Measurements from ENCODE around the gene ASB18.

ASB18 gene

GRCh38 chr2:236305964-236306605 is 41.9 kb upstream of the ASB18 start:
- no peak overlapping the region for H3K4me3 ChIP-seq (ENCODE audit: low read depth, low read length)
- DNase-seq (ENCODE audit: low read depth): no peak
- TF ChIP-seq, protein P1, sequence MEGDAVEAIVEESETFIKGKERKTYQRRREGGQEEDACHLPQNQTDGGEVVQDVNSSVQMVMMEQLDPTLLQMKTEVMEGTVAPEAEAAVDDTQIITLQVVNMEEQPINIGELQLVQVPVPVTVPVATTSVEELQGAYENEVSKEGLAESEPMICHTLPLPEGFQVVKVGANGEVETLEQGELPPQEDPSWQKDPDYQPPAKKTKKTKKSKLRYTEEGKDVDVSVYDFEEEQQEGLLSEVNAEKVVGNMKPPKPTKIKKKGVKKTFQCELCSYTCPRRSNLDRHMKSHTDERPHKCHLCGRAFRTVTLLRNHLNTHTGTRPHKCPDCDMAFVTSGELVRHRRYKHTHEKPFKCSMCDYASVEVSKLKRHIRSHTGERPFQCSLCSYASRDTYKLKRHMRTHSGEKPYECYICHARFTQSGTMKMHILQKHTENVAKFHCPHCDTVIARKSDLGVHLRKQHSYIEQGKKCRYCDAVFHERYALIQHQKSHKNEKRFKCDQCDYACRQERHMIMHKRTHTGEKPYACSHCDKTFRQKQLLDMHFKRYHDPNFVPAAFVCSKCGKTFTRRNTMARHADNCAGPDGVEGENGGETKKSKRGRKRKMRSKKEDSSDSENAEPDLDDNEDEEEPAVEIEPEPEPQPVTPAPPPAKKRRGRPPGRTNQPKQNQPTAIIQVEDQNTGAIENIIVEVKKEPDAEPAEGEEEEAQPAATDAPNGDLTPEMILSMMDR (IDR thresholded peaks at IDR 0.05; ENCODE audit: control insufficient read depth, extremely low read depth, insufficient read depth): no peak

- DNase-seq (ENCODE audit: low read depth): no peak
- H3K4me3 ChIP-seq (ENCODE audit: low read depth, low read length): no peak overlapping the region
- TF ChIP-seq, protein P1 (IDR thresholded peaks at IDR 0.05; ENCODE audit: control insufficient read depth, extremely low read depth, insufficient read depth): no peak
Measured at GRCh38 chr2:236305531-236305930, 41.3 kb upstream of the ASB18 start.

DNA sequence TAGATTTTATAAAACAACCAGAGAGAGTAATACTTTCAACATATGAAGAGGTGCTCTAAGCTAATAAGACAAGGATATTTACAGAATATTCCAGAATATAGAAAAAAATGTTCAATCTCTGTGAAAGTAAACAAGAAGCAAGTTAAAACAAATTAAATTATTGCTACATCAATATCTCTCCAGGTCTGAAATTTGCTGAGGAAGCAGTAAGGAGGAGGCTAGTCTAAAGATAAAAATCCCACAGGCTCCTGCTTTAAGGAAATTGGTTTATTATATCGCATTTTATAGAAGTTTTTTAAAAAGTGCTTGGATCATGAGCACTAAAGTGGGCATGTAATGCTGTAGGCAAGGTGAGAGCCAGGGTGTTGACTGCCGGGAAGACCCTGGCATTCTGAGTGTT is 39.7 kb upstream of the ASB18 start:
- H3K4me3 ChIP-seq (ENCODE audit: low read depth, low read length): no peak overlapping the region
- TF ChIP-seq, protein P1 (IDR thresholded peaks at IDR 0.05; ENCODE audit: control insufficient read depth, extremely low read depth, insufficient read depth): no peak
- DNase-seq (ENCODE audit: low read depth): no peak

DNA sequence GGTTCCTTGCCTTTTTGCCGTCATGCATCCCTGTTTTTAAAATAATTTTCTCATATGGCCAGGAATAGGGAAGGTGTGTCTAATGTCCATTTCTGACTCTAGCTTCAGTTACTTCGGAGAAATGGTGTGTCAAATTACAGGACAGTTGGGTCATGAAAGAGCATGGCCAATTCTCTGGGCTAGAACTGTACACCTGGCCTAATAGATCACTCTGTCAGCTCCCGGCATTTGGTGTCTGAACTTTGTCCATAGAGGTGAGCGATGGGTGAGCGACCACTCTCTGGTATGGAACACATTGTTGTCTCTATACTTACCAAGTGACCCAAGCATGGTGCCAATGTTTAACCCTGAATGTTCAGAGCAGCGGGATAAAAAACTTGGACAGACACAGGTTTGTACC is 38.3 kb upstream of the ASB18 start:
- H3K4me3 ChIP-seq (ENCODE audit: low read depth, low read length): no peak overlapping the region
- DNase-seq (ENCODE audit: low read depth): no peak
- TF ChIP-seq, protein P1 (IDR thresholded peaks at IDR 0.05; ENCODE audit: control insufficient read depth, extremely low read depth, insufficient read depth): no peak

DNA sequence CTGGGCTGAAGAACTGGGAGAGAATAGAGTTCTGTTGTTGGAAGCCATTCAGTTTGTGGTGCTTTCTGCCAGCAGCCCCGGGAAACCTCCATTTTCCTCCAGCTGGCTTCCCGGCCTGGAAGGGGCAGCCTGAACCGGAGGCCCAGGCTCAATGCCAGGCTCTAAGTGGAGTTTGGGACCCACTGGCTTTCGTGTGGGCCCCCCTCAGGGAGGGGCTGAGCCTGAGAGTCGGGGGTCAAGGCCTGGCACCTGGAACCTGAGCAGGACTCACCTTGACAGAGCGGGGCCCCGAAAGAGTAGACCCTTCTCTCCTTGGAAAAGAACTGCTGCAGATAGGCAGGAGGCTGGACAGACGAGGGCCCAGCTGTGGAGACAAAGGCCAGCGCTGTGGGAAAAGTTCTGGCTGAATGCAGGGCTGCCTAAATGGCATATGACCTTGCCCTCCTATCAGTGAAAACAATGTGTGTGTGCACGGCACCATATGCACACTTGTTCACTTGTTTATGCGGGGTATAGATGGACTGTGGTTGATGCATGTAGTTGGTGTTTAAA is 34.8 kb upstream of the ASB18 start:
- TF ChIP-seq, protein P1 (IDR thresholded peaks at IDR 0.05; ENCODE audit: control insufficient read depth, extremely low read depth, insufficient read depth): no peak
- DNase-seq (ENCODE audit: low read depth): no peak
- no peak overlapping the region for H3K4me3 ChIP-seq (ENCODE audit: low read depth, low read length)

GRCh38 chr2:236295481-236295880 is 31.3 kb upstream of the ASB18 start:
- TF ChIP-seq, protein P1 (IDR thresholded peaks at IDR 0.05; ENCODE audit: control insufficient read depth, extremely low read depth, insufficient read depth): no peak
- DNase-seq (ENCODE audit: low read depth): no peak
- no peak overlapping the region for H3K4me3 ChIP-seq (ENCODE audit: low read depth, low read length)

DNA sequence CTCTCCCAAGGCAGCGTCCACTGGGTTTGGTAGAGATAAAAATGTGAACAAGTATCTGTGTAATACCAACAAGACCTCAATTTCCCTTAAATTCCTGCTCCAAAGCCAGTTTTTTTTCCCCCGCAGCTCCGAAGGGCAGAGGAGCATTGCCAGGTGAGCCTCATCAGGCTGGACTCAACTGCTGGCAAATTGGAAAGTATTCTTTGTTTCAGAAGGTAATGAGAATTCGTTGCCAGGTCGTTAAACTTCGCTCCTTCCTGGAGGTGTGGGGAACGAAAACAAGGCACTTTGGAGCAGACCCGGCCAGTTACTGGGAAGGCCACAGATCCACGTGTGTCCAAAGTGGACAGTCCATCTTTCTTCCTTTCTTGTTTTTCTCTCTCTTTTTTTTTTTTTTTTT is 30.4 kb upstream of the ASB18 start:
- TF ChIP-seq, protein P1 (IDR thresholded peaks at IDR 0.05; ENCODE audit: control insufficient read depth, extremely low read depth, insufficient read depth): no peak
- no peak for DNase-seq (ENCODE audit: low read depth)
- no peak overlapping the region for H3K4me3 ChIP-seq (ENCODE audit: low read depth, low read length)
